GM18519 (cell line): Measurements from ENCODE around the gene QRICH1.

ENCODE experiments used
- ATAC-seq: cut with Tn5 transposase; IDR thresholded peaks from one replicate; pipeline ENCODE4 v1.9.1; 2021; ENCODE audit warnings: mild to moderate bottlenecking, moderate library complexity; ENCODE audit not compliant: unreplicated experiment, low FRiP score

QRICH1 gene

DNA sequence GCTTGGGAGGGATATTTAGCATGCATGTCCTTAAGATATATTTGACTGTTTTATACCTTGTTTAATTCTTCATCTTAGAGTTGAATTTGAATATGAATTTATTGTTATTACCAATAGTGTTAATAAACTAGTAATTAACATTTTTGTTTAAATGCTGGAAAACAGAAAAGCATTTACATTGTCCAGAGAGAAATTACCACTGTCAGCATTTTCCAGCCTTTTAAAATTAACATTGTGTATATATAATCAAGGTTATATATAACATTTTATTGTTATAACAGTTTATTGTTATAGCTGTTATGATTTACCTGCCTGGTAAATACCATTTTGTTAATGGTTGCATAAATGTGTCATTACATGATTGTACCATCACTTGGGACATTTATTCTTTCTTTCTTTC, 111.9 kb downstream of the QRICH1 start:
- no peak for ATAC-seq

GRCh38 chr3:48980295-48980694, 113.6 kb downstream of the QRICH1 start:
- ATAC-seq: no peak
